GM12892 (cell line): ENCODE measurements around the gene UTP14A.

ENCODE experiments used
- DNase-seq: peaks from one replicate; pipeline ENCODE4 v3.0.0; 2011; ENCODE audit not compliant: insufficient read length
- FAIRE-seq: peaks from 2 replicates; lab custom pipeline; 2011; peaks lifted over from hg19 to GRCh38; lab: Jason Lieb, UNC
- POLR2A ChIP-seq: IDR thresholded peaks from 2 replicates; pipeline ENCODE4 v1.6.1; 2011; ENCODE audit warnings: low read depth, low read length, control low read depth
- POLR2AphosphoS5 ChIP-seq: IDR thresholded peaks from 2 replicates; pipeline ENCODE4 v1.6.1; 2011; ENCODE audit warnings: low read depth, low read length, control low read depth
- TAF1 ChIP-seq: IDR thresholded peaks from 2 replicates; pipeline ENCODE4 v1.6.1; 2011; ENCODE audit warnings: low read depth, mild to moderate bottlenecking, control low read depth, low read length, borderline replicate concordance

The UTP14A gene

GRCh38 chrX:129968968-129969367 lies 63.0 kb downstream of the UTP14A start:
- no peak for TF ChIP-seq POLR2AphosphoS5
- no peak for TF ChIP-seq TAF1
- TF ChIP-seq POLR2A, result no peak
- DNase-seq (no peak), FAIRE-seq (no peak)

- DNase-seq (no peak), FAIRE-seq (no peak)
- TF ChIP-seq POLR2A (no peak), TAF1 (no peak), POLR2AphosphoS5 (no peak)
Observed at GRCh38 chrX:129976441-129976840, 70.5 kb downstream of the UTP14A start.
